Measurements from ENCODE around the gene SLC5A11.
"Not testable (repeated sequence)": the region's sequence is repeated elsewhere in the genome, so short reads cannot be mapped to it uniquely, and the experiment has no call there.

SLC5A11 gene

GRCh38 chr16:24847358-24847664 is 1.5 kb downstream of the SLC5A11 start:
- H3K27me3 ChIP-seq (ENCODE audit: control insufficient read depth, insufficient read depth, low read length) = no peaks in the 10 kb centered on the region
- DNase-seq (ENCODE audit: low read depth, low spot score) = no peak
- no CpG with 5 or more reads among the region's 3 CpGs for WGBS (ENCODE audit: insufficient coverage, insufficient read length)
- H3K4me1 ChIP-seq (ENCODE audit: control insufficient read depth, insufficient read depth, low read length) = peaks cover 1% of the 10 kb centered on the region; the same call in 1 of the 2 replicates
- no peaks in the 10 kb centered on the region for H3K9me3 ChIP-seq (ENCODE audit: control insufficient read depth, insufficient read depth, low read length)
- no peak overlapping the region for H3K4me3 ChIP-seq (ENCODE audit: low read length)
- no peak overlapping the region for H3K27ac ChIP-seq (ENCODE audit: low read length)
- H3K36me3 ChIP-seq (ENCODE audit: control insufficient read depth, insufficient read depth, low read length) = no peaks in the 10 kb centered on the region

GRCh38 chr16:24848065-24848464 is 2.3 kb downstream of the SLC5A11 start:
- no peak for DNase-seq (ENCODE audit: low read depth, low spot score)
- Histone ChIP-seq H3K27ac (ENCODE audit: low read length) (no peak overlapping the region), H3K27me3 (ENCODE audit: control insufficient read depth, insufficient read depth, low read length) (no peaks in the 10 kb centered on the region), H3K36me3 (ENCODE audit: control insufficient read depth, insufficient read depth, low read length) (no peaks in the 10 kb centered on the region), H3K4me1 (ENCODE audit: control insufficient read depth, insufficient read depth, low read length) (peaks cover 1% of the 10 kb centered on the region; the same call in 1 of the 2 replicates), H3K4me3 (ENCODE audit: low read length) (no peak overlapping the region), H3K9me3 (ENCODE audit: control insufficient read depth, insufficient read depth, low read length) (no peaks in the 10 kb centered on the region)
- no CpG with 5 or more reads among the region's 5 CpGs for WGBS (ENCODE audit: insufficient coverage, insufficient read length)

GRCh38 chr16:24849641-24850040 is 3.9 kb downstream of the SLC5A11 start:
- WGBS (ENCODE audit: insufficient coverage, insufficient read length) = no CpG with 5 or more reads among the region's 5 CpGs
- Histone ChIP-seq H3K27me3 (ENCODE audit: control insufficient read depth, insufficient read depth, low read length) (no peaks in the 10 kb centered on the region), H3K4me1 (ENCODE audit: control insufficient read depth, insufficient read depth, low read length) (peaks cover 1% of the 10 kb centered on the region; the same call in 1 of the 2 replicates), H3K27ac (ENCODE audit: low read length) (no peak overlapping the region), H3K9me3 (ENCODE audit: control insufficient read depth, insufficient read depth, low read length) (no peaks in the 10 kb centered on the region), H3K36me3 (ENCODE audit: control insufficient read depth, insufficient read depth, low read length) (no peaks in the 10 kb centered on the region), H3K4me3 (ENCODE audit: low read length) (no peak overlapping the region)
- DNase-seq (ENCODE audit: low read depth, low spot score) = no peak

- Histone ChIP-seq H3K36me3 (ENCODE audit: control insufficient read depth, insufficient read depth, low read length) (no peaks in the 10 kb centered on the region), H3K4me1 (ENCODE audit: control insufficient read depth, insufficient read depth, low read length) (peaks cover 1% of the 10 kb centered on the region; the same call in 1 of the 2 replicates), H3K27ac (ENCODE audit: low read length) (no peak overlapping the region), H3K4me3 (ENCODE audit: low read length) (no peak overlapping the region), H3K9me3 (ENCODE audit: control insufficient read depth, insufficient read depth, low read length) (no peaks in the 10 kb centered on the region), H3K27me3 (ENCODE audit: control insufficient read depth, insufficient read depth, low read length) (no peaks in the 10 kb centered on the region)
- no peak for DNase-seq (ENCODE audit: low read depth, low spot score)
- WGBS (ENCODE audit: insufficient coverage, insufficient read length) = no CpG with 5 or more reads among the region's 9 CpGs
These were observed 4.7 kb downstream of the SLC5A11 start for GRCh38 chr16:24850289-24850938.

GRCh38 chr16:24851700-24852099 is 5.9 kb downstream of the SLC5A11 start:
- H3K27ac ChIP-seq (ENCODE audit: low read length) = no peak overlapping the region

GRCh38 chr16:24852281-24852721 is 6.5 kb downstream of the SLC5A11 start:
- WGBS (ENCODE audit: insufficient coverage, insufficient read length) = no CpG with 5 or more reads among the region's 8 CpGs
- DNase-seq (ENCODE audit: low read depth, low spot score) = no peak
- no peaks in the 10 kb centered on the region for H3K36me3 ChIP-seq (ENCODE audit: control insufficient read depth, insufficient read depth, low read length)
- H3K27me3 ChIP-seq (ENCODE audit: control insufficient read depth, insufficient read depth, low read length) = no peaks in the 10 kb centered on the region
- H3K4me3 ChIP-seq (ENCODE audit: low read length) = no peak overlapping the region
- H3K27ac ChIP-seq (ENCODE audit: low read length) = no peak overlapping the region
- no peaks in the 10 kb centered on the region for H3K9me3 ChIP-seq (ENCODE audit: control insufficient read depth, insufficient read depth, low read length)
- H3K4me1 ChIP-seq (ENCODE audit: control insufficient read depth, insufficient read depth, low read length) = no peaks in the 10 kb centered on the region

More at GRCh38 chr16:24851700-24852099, 5.9 kb downstream of the SLC5A11 start:
- no peak for DNase-seq (ENCODE audit: low read depth, low spot score)
- no peaks in the 10 kb centered on the region for H3K36me3 ChIP-seq (ENCODE audit: control insufficient read depth, insufficient read depth, low read length)
- WGBS (ENCODE audit: insufficient coverage, insufficient read length) = no CpG with 5 or more reads among the region's 8 CpGs
- H3K9me3 ChIP-seq (ENCODE audit: control insufficient read depth, insufficient read depth, low read length) = no peaks in the 10 kb centered on the region
- H3K27me3 ChIP-seq (ENCODE audit: control insufficient read depth, insufficient read depth, low read length) = no peaks in the 10 kb centered on the region
- H3K4me3 ChIP-seq (ENCODE audit: low read length) = no peak overlapping the region
- no peaks in the 10 kb centered on the region for H3K4me1 ChIP-seq (ENCODE audit: control insufficient read depth, insufficient read depth, low read length)

GRCh38 chr16:24853169-24853824 is 7.5 kb downstream of the SLC5A11 start:
- Histone ChIP-seq H3K4me3 (ENCODE audit: low read length) (no peak overlapping the region), H3K27ac (ENCODE audit: low read length) (no peak overlapping the region), H3K4me1 (ENCODE audit: control insufficient read depth, insufficient read depth, low read length) (no peaks in the 10 kb centered on the region), H3K36me3 (ENCODE audit: control insufficient read depth, insufficient read depth, low read length) (no peaks in the 10 kb centered on the region), H3K27me3 (ENCODE audit: control insufficient read depth, insufficient read depth, low read length) (no peaks in the 10 kb centered on the region), H3K9me3 (ENCODE audit: control insufficient read depth, insufficient read depth, low read length) (no peaks in the 10 kb centered on the region)
- WGBS (ENCODE audit: insufficient coverage, insufficient read length) = no CpG with 5 or more reads among the region's 8 CpGs
- DNase-seq (ENCODE audit: low read depth, low spot score) = no peak

GRCh38 chr16:24853830-24854229 is 8.1 kb downstream of the SLC5A11 start:
- no peaks in the 10 kb centered on the region for H3K4me1 ChIP-seq (ENCODE audit: control insufficient read depth, insufficient read depth, low read length)
- H3K9me3 ChIP-seq (ENCODE audit: control insufficient read depth, insufficient read depth, low read length) = no peaks in the 10 kb centered on the region
- no peaks in the 10 kb centered on the region for H3K27me3 ChIP-seq (ENCODE audit: control insufficient read depth, insufficient read depth, low read length)
- H3K27ac ChIP-seq (ENCODE audit: low read length) = no peak overlapping the region
- no peaks in the 10 kb centered on the region for H3K36me3 ChIP-seq (ENCODE audit: control insufficient read depth, insufficient read depth, low read length)
- no peak overlapping the region for H3K4me3 ChIP-seq (ENCODE audit: low read length)
- no peak for DNase-seq (ENCODE audit: low read depth, low spot score)
- WGBS (ENCODE audit: insufficient coverage, insufficient read length) = no CpG with 5 or more reads among the region's 18 CpGs

GRCh38 chr16:24854607-24855171 is 8.9 kb downstream of the SLC5A11 start:
- no peaks in the 10 kb centered on the region for H3K9me3 ChIP-seq (ENCODE audit: control insufficient read depth, insufficient read depth, low read length)
- H3K4me1 ChIP-seq (ENCODE audit: control insufficient read depth, insufficient read depth, low read length) = no peaks in the 10 kb centered on the region
- no peak overlapping the region for H3K27ac ChIP-seq (ENCODE audit: low read length)
- no peaks in the 10 kb centered on the region for H3K36me3 ChIP-seq (ENCODE audit: control insufficient read depth, insufficient read depth, low read length)
- no peak overlapping the region for H3K4me3 ChIP-seq (ENCODE audit: low read length)
- H3K27me3 ChIP-seq (ENCODE audit: control insufficient read depth, insufficient read depth, low read length) = no peaks in the 10 kb centered on the region
- DNase-seq (ENCODE audit: low read depth, low spot score) = no peak

GRCh38 chr16:24855678-24856077 is 9.9 kb downstream of the SLC5A11 start:
- Histone ChIP-seq H3K9me3 (ENCODE audit: control insufficient read depth, insufficient read depth, low read length) (no peaks in the 10 kb centered on the region), H3K36me3 (ENCODE audit: control insufficient read depth, insufficient read depth, low read length) (no peaks in the 10 kb centered on the region), H3K27me3 (ENCODE audit: control insufficient read depth, insufficient read depth, low read length) (no peaks in the 10 kb centered on the region), H3K4me3 (ENCODE audit: low read length) (no peak overlapping the region), H3K27ac (ENCODE audit: low read length) (no peak overlapping the region), H3K4me1 (ENCODE audit: control insufficient read depth, insufficient read depth, low read length) (no peaks in the 10 kb centered on the region)
- DNase-seq (ENCODE audit: low read depth, low spot score) = no peak
- WGBS (ENCODE audit: insufficient coverage, insufficient read length) = no CpG with 5 or more reads among the region's 5 CpGs

GRCh38 chr16:24856871-24857270 is 11.1 kb downstream of the SLC5A11 start:
- not testable (repeated sequence) for DNase-seq (ENCODE audit: low read depth, low spot score); H3K9me3 ChIP-seq (ENCODE audit: control insufficient read depth, insufficient read depth, low read length); H3K27ac ChIP-seq (ENCODE audit: low read length); H3K27me3 ChIP-seq (ENCODE audit: control insufficient read depth, insufficient read depth, low read length); H3K36me3 ChIP-seq (ENCODE audit: control insufficient read depth, insufficient read depth, low read length); H3K4me3 ChIP-seq (ENCODE audit: low read length); H3K4me1 ChIP-seq (ENCODE audit: control insufficient read depth, insufficient read depth, low read length)
- WGBS (ENCODE audit: insufficient coverage, insufficient read length) = no CpG with 5 or more reads among the region's 8 CpGs
